Ovary (tissue), 3 donors: Measurements from ENCODE around the gene LMF1.

Experiments
- POLR2A ChIP-seq: fragments of 450-650 bp; IDR thresholded peaks from one replicate; pipeline ENCODE4 v1.6.1; 2017; ENCODE audit warnings: antibody characterized with exemption, mild to moderate bottlenecking, moderate library complexity
- TF ChIP-seq, protein P1 (sequence below), 3 donors: fragments of 450-650 bp in 2 of 3; fragments of 200-600 bp in 1 of 3; IDR thresholded peaks; one replicate each; pipeline versions ENCODE4 v1.5.1 to v1.8.0; 2016 to 2022; ENCODE audit warnings: antibody characterized with exemption in 3 of 3, mild to moderate bottlenecking in 1 of 3
- donor health status: DM: no; HTN: no; CAD: no.

DNA sequence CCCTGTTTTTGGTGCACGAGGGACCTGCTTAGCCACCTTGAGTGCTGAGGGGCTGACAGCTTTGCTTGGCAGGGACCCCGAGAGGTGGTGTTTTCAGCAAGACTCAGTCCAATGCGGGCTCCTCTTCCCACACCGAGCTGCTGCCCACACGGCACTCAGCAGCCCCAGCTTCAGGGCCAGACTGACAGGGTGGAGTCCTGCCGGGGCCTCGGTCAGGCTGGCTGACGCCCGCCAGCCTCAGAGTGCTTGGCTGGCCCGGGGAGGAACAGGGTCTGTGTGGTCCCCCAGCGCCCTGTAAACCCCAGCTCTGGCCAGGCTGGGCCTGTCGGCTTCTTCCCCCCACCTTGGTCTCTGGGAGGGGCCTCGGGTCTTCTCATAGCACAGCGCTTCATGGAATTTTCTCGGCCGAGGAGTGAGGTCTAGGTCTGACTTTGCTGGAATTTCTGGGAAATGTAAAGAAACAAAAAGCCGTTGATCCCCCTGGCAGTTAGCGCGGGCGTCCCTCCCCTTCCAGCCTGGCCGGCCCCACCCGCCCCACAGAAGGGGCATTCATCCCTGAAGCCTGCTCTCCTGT, 13.4 kb upstream of the LMF1 start:
- TF ChIP-seq, protein P1, sequence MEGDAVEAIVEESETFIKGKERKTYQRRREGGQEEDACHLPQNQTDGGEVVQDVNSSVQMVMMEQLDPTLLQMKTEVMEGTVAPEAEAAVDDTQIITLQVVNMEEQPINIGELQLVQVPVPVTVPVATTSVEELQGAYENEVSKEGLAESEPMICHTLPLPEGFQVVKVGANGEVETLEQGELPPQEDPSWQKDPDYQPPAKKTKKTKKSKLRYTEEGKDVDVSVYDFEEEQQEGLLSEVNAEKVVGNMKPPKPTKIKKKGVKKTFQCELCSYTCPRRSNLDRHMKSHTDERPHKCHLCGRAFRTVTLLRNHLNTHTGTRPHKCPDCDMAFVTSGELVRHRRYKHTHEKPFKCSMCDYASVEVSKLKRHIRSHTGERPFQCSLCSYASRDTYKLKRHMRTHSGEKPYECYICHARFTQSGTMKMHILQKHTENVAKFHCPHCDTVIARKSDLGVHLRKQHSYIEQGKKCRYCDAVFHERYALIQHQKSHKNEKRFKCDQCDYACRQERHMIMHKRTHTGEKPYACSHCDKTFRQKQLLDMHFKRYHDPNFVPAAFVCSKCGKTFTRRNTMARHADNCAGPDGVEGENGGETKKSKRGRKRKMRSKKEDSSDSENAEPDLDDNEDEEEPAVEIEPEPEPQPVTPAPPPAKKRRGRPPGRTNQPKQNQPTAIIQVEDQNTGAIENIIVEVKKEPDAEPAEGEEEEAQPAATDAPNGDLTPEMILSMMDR (IDR thresholded peaks at IDR 0.05) = no peak
- no peak for TF ChIP-seq POLR2A
